Calu3 (cell line): Measurements from ENCODE around the gene LDLRAP1. TPM values are rescaled to one million over a fixed set of nuclear protein-coding genes. Genes with fewer than 3 reads are reported as not detected.

ENCODE experiments used
- BruUV-seq: library from RNA; stranded (reverse); fragments of 400-500 nt; replicated peaks from 2 replicates; lab custom pipeline; 2021; lab: Mats Ljungman, UMichigan
- CTCF ChIA-PET: fragments of 300-600 bp; sonication (Branson Sonifier 250); formaldehyde crosslinking; loops from one replicate; lab custom pipeline; 2022; ENCODE audit warnings: antibody characterized with exemption; lab: Charles Lee
- DNase-seq: peaks from one replicate; pipeline ENCODE4 v3.0.0; 2022
- H3K27ac Mint-ChIP-seq: one replicate; pipeline ENCODE4 v1.8.0; 2022; ENCODE audit warnings: mixed read lengths; ENCODE audit not compliant: unreplicated experiment
- H3K27me3 Mint-ChIP-seq: one replicate; pipeline ENCODE4 v1.8.0; 2022; ENCODE audit warnings: mixed read lengths; ENCODE audit not compliant: unreplicated experiment
- H3K36me3 Mint-ChIP-seq: one replicate; pipeline ENCODE4 v1.8.0; 2022; ENCODE audit warnings: mild to moderate bottlenecking, moderate library complexity, mixed read lengths; ENCODE audit not compliant: insufficient read depth, unreplicated experiment
- H3K4me1 Mint-ChIP-seq: one replicate; pipeline ENCODE4 v1.8.0; 2022; ENCODE audit warnings: mild to moderate bottlenecking, low read depth, mixed read lengths; ENCODE audit not compliant: unreplicated experiment
- H3K4me3 Mint-ChIP-seq: one replicate; pipeline ENCODE4 v1.8.0; 2022; ENCODE audit warnings: mild to moderate bottlenecking, low read depth, moderate library complexity, mixed read lengths; ENCODE audit not compliant: unreplicated experiment
- H3K9me3 Mint-ChIP-seq: one replicate; pipeline ENCODE4 v1.8.0; 2022; ENCODE audit warnings: low read depth, mixed read lengths; ENCODE audit not compliant: unreplicated experiment
- CTCF ChIP-seq: fragments of 200-600 bp; IDR thresholded peaks from one replicate; pipeline ENCODE4 v1.8.0; 2022; ENCODE audit warnings: antibody characterized with exemption; ENCODE audit not compliant: unreplicated experiment
- intact Hi-C: fragments of 100-400 bp; cut with micrococcal nuclease; formaldehyde crosslinking; loops from one replicate; pipeline ENCODE4 v1.10.0; 2022; ENCODE audit not compliant: unreplicated experiment
- total RNA-seq: library from RNA; stranded (reverse); gene quantifications from 2 replicates; pipeline ENCODE4 v1.2.3, GENCODE V29; 2022

The LDLRAP1 gene
- total RNA-seq, 1 experiment from 2014 or later = 8.3 TPM

GRCh38 chr1:25607123-25607522 is 63.7 kb downstream of the LDLRAP1 start:
- intact Hi-C loops = no loop called here
- no TSS peak for BruUV-seq
- peaks cover 63% of the 10 kb centered on the region for H3K27me3 Mint-ChIP-seq

GRCh38 chr1:25608488-25609178 is 65.2 kb downstream of the LDLRAP1 start:
- no peaks in the 10 kb centered on the region for H3K4me1 Mint-ChIP-seq
- no peak overlapping the region for H3K4me3 Mint-ChIP-seq
- BruUV-seq = no TSS peak
- DNase-seq = peak; percentile 78
- H3K27ac Mint-ChIP-seq = no peak overlapping the region
- CTCF ChIA-PET = interaction anchor here (0.6 to 1.7 kb wide), 4 partner anchors 11 to 193 kb away, joined by 3 to 6 read pairs (median 4); no protein-coding TSS in a partner anchor
- H3K36me3 Mint-ChIP-seq = no peaks in the 10 kb centered on the region
- peak; percentile 50 for TF ChIP-seq CTCF
- no peaks in the 10 kb centered on the region for H3K9me3 Mint-ChIP-seq
- H3K27me3 Mint-ChIP-seq = peaks cover 74% of the 10 kb centered on the region
- intact Hi-C loops = no loop called here

More at GRCh38 chr1:25607123-25607522, 63.7 kb downstream of the LDLRAP1 start:
- Mint-ChIP-seq H3K4me1 (no peaks in the 10 kb centered on the region), H3K36me3 (no peaks in the 10 kb centered on the region), H3K27ac (no peak overlapping the region), H3K4me3 (no peak overlapping the region), H3K9me3 (no peaks in the 10 kb centered on the region)
- TF ChIP-seq CTCF = no peak
- CTCF ChIA-PET = no interaction called here
- DNase-seq = no peak

GRCh38 chr1:25609921-25610320 is 66.5 kb downstream of the LDLRAP1 start:
- Mint-ChIP-seq H3K9me3 (no peaks in the 10 kb centered on the region), H3K27ac (no peak overlapping the region), H3K4me1 (no peaks in the 10 kb centered on the region), H3K36me3 (no peaks in the 10 kb centered on the region), H3K4me3 (no peak overlapping the region), H3K27me3 (peaks cover 83% of the 10 kb centered on the region)
- CTCF ChIA-PET = no interaction called here
- DNase-seq = no peak
- BruUV-seq = no TSS peak
- TF ChIP-seq CTCF = no peak
- intact Hi-C loops = loop anchor here (5.0 kb wide), 1 partner anchor 187 kb away; no protein-coding TSS in a partner anchor

GRCh38 chr1:25610822-25611630 is 67.6 kb downstream of the LDLRAP1 start:
- BruUV-seq = no TSS peak
- TF ChIP-seq CTCF = no peak
- H3K9me3 Mint-ChIP-seq = no peaks in the 10 kb centered on the region
- H3K4me3 Mint-ChIP-seq = no peak overlapping the region
- intact Hi-C loops = loop anchor here (5.0 kb wide), 1 partner anchor 186 kb away; no protein-coding TSS in a partner anchor
- H3K27ac Mint-ChIP-seq = no peak overlapping the region
- H3K27me3 Mint-ChIP-seq = peaks cover 83% of the 10 kb centered on the region
- DNase-seq = no peak
- H3K36me3 Mint-ChIP-seq = no peaks in the 10 kb centered on the region
- no peaks in the 10 kb centered on the region for H3K4me1 Mint-ChIP-seq
- CTCF ChIA-PET = no interaction called here
